ENCODE measurements around the gene PCK2. TPM values are rescaled to one million over a fixed set of nuclear protein-coding genes. Genes with fewer than 3 reads are reported as not detected.

PCK2 gene
- total and polyA plus RNA-seq, 2 of the 13 experiments (the other 11 are each of a cell fraction or from before 2014, with no cell fraction given) = 129 to 272 TPM

- TF ChIP-seq ZNF766 (CRISPR knock-in tag; IDR thresholded peaks at IDR 0.05; ENCODE audit: borderline replicate concordance) = no peak
- peak in 1 of 2 experiments; percentile 56; a peak in 1 of 4 replicates for TF ChIP-seq HMGXB4 (CRISPR knock-in tag; IDR thresholded peaks at IDR 0.05; ENCODE audit: borderline replicate concordance in 1 of 2, low read depth in 1 of 2)
- TF ChIP-seq STAT6 (CRISPR knock-in tag; IDR thresholded peaks at IDR 0.05; ENCODE audit: borderline replicate concordance) = no peak
- TF ChIP-seq CAMTA2 (CRISPR knock-in tag; IDR thresholded peaks at IDR 0.05; ENCODE audit: borderline replicate concordance) = peak; percentile 76; the same call in 1 of the 2 replicates
- TF ChIP-seq CREB1 (IDR thresholded peaks at IDR 0.05) = no peak
- TF ChIP-seq CREB1 (CRISPR knock-in tag; IDR thresholded peaks at IDR 0.05) = no peak
- TF ChIP-seq ZNF33B (CRISPR knock-in tag; IDR thresholded peaks at IDR 0.05) = 0 out of 2 replicates have a peak, but pooled peaks have one; percentile 10
- TF ChIP-seq ZBTB42 (CRISPR knock-in tag; IDR thresholded peaks at IDR 0.05) = no peak
- no peak for TF ChIP-seq FOXK2 (IDR thresholded peaks at IDR 0.05)
- peak; percentile 76; the same call in 1 of the 2 replicates for TF ChIP-seq ZNF3 (CRISPR knock-in tag; IDR thresholded peaks at IDR 0.05)
- no peak for TF ChIP-seq AFF4 (CRISPR knock-in tag; IDR thresholded peaks at IDR 0.05)
- TF ChIP-seq ZNF556 (CRISPR knock-in tag; IDR thresholded peaks at IDR 0.05; ENCODE audit: borderline replicate concordance) = 0 out of 2 replicates have a peak, but pooled peaks have one; percentile 25
- TF ChIP-seq BCL3 (CRISPR knock-in tag; IDR thresholded peaks at IDR 0.05) = 0 out of 2 replicates have a peak, but pooled peaks have one; percentile 50
- no peak for TF ChIP-seq FLYWCH1 (CRISPR knock-in tag; IDR thresholded peaks at IDR 0.05)
- peak; percentile 45; the same call in 1 of the 2 replicates for TF ChIP-seq CBFB (CRISPR knock-in tag; IDR thresholded peaks at IDR 0.05)
- no peak for TF ChIP-seq ZNF296 (CRISPR knock-in tag; conservative IDR thresholded peaks at IDR 0.05)
- 0 out of 2 replicates have a peak, but pooled peaks have one; percentile 57 for TF ChIP-seq ZNF230 (CRISPR knock-in tag; IDR thresholded peaks at IDR 0.05)
- TF ChIP-seq PPARG (CRISPR knock-in tag; conservative IDR thresholded peaks at IDR 0.05) = no peak
- 0 out of 2 replicates have a peak, but pooled peaks have one; percentile 37 for TF ChIP-seq ERF (CRISPR knock-in tag; IDR thresholded peaks at IDR 0.05)
- TF ChIP-seq ZNF205 (CRISPR knock-in tag; IDR thresholded peaks at IDR 0.05) = no peak
- TF ChIP-seq NPAS2 (CRISPR knock-in tag; IDR thresholded peaks at IDR 0.05; ENCODE audit: borderline replicate concordance) = no peak
These were observed 45.3 kb downstream of the PCK2 start (continued) for GRCh38 chr14:24139272-24139934.
